NCI-H1105 (cell line): ENCODE data around the gene HCFC1R1.
"Not testable (repeated sequence)": the region's sequence is repeated elsewhere in the genome, so short reads cannot be mapped to it uniquely, and the experiment has no call there.

ENCODE experiments used
- DNase-seq: peaks from one replicate; lab custom pipeline; 2025; lab: John Stamatoyannopoulos, UW

The HCFC1R1 gene

GRCh38 chr16:3023669-3024478 is at the start of gene HCFC1R1, which contains the start of gene THOC6:
TSS of gene HCFC1R1 (minus strand) at chr16:3023942. CDS start at chr16:3023941, 1 bp downstream.
TSS of gene THOC6 (plus strand) at chr16:3024035. CDS start at chr16:3024327, 292 bp downstream.
- DNase-seq, result peak; percentile 79

GRCh38 chr16:3073448-3073847 is 49.7 kb upstream of the HCFC1R1 start:
- DNase-seq, result no peak

- DNase-seq, result not testable (repeated sequence)
These were observed 49.0 kb upstream of the HCFC1R1 start for GRCh38 chr16:3072576-3073263.

- DNase-seq, result not testable (repeated sequence)
These were observed 48.4 kb upstream of the HCFC1R1 start for GRCh38 chr16:3072148-3072547.

- DNase-seq, result no peak
These were observed 47.9 kb upstream of the HCFC1R1 start for GRCh38 chr16:3071655-3072054.

GRCh38 chr16:3070608-3071111 is 46.9 kb upstream of the HCFC1R1 start:
- no peak for DNase-seq

GRCh38 chr16:3069146-3069545 is 45.4 kb upstream of the HCFC1R1 start:
- DNase-seq, result not testable (repeated sequence)

- no peak for DNase-seq
These were observed 44.7 kb upstream of the HCFC1R1 start for GRCh38 chr16:3068487-3068886.

GRCh38 chr16:3066440-3066748 is 42.7 kb upstream of the HCFC1R1 start:
- DNase-seq, result no peak

- DNase-seq, result no peak
These were observed 42.1 kb upstream of the HCFC1R1 start for GRCh38 chr16:3065742-3066439.

- DNase-seq, result no peak
These were observed 41.5 kb upstream of the HCFC1R1 start, which contains the start of gene IL32 for GRCh38 chr16:3065069-3065741. TSS of gene IL32 (plus strand) at chr16:3065640. CDS start at chr16:3065812, 172 bp downstream.

- no peak for DNase-seq
These were observed 40.1 kb upstream of the HCFC1R1 start for GRCh38 chr16:3063625-3064386.

GRCh38 chr16:3062553-3062952 is 38.8 kb upstream of the HCFC1R1 start:
- DNase-seq, result no peak

- no peak for DNase-seq
These were observed 36.8 kb upstream of the HCFC1R1 start for GRCh38 chr16:3060339-3061127.

GRCh38 chr16:3059723-3060242 is 36.0 kb upstream of the HCFC1R1 start:
- no peak for DNase-seq

- peak; percentile 41 for DNase-seq
These were observed 35.4 kb upstream of the HCFC1R1 start for GRCh38 chr16:3059041-3059722.

- DNase-seq, result no peak
These were observed 34.6 kb upstream of the HCFC1R1 start for GRCh38 chr16:3058139-3059030.
